ENCODE results near the gene PDE5A.
"Not testable (repeated sequence)": the region's sequence is repeated elsewhere in the genome, so short reads cannot be mapped to it uniquely, and the experiment has no call there.

The PDE5A gene

GRCh38 chr4:119628281-119629141, at the start of gene PDE5A:
PDE5A (minus strand) TSS chr4:119628804; CDS start chr4:119628671, 133 bp downstream.
- DNase-seq: peak; percentile 67 to 78

- no peak for DNase-seq
Measured at GRCh38 chr4:119676101-119676500, 47.5 kb upstream of the PDE5A start.

GRCh38 chr4:119675391-119675790, 46.8 kb upstream of the PDE5A start:
- no peak for DNase-seq

- DNase-seq: no peak
Measured at GRCh38 chr4:119672938-119673337, 44.3 kb upstream of the PDE5A start.

DNA sequence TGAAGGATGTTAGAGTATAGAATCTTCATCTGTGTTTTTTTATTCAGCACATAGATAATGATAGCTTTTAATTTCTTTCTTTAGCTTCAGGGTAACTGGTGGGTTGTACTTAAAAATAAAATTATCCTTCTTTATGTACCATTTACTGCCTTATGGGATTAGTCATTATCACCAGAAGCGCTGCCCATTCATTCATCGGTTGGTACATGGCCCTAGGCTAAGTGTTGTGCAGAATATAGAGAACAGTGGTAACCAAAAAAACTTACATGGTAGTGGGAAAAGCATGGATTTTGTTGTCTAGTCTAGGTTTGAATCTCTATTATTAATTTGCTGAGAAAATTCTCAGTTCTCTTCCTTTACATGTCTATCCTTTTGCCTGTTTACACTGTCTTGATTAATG, 43.5 kb upstream of the PDE5A start:
- DNase-seq: no peak

DNA sequence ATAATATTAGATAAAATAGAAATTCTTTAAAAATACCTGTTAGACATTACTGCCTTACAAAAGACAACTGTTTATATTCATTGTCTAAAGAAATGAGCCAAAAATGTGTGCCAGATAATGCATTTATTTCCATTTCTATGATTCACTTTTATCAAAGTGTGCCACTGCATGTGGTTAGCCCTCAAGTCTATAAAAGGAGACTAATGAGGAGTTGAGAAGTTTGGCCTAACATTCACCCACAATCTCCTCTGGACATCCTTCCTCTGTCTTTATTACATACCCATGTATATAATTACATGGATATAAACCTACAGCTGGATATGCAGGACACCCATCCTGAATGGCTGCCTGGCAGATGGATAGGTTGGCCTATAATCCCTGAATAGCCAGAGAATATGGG, 42.6 kb upstream of the PDE5A start:
- no peak for DNase-seq

DNA sequence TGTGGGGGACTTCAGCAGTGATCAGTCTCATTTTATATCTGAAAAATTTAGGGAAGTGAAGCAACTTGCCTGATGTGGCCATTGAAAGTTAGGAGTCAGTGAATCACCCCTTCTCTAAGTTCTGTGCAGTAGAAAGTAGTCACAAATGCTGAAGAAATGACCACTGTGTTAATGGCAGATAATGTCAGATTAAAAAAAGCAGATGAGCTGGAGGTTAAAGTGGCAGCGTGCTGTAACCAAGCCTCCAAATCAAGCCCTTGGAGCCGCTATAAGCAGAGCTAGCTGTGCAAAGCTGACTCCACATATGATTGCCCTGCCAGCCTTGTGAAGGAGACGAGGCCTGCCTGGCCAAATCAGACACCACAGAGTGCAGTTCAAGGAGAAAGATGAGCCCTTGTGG, 39.2 kb upstream of the PDE5A start:
- DNase-seq: no peak

GRCh38 chr4:119666653-119667091, 38.1 kb upstream of the PDE5A start:
- DNase-seq: no peak

- DNase-seq: no peak
Measured at GRCh38 chr4:119665752-119666151, 37.1 kb upstream of the PDE5A start.

DNA sequence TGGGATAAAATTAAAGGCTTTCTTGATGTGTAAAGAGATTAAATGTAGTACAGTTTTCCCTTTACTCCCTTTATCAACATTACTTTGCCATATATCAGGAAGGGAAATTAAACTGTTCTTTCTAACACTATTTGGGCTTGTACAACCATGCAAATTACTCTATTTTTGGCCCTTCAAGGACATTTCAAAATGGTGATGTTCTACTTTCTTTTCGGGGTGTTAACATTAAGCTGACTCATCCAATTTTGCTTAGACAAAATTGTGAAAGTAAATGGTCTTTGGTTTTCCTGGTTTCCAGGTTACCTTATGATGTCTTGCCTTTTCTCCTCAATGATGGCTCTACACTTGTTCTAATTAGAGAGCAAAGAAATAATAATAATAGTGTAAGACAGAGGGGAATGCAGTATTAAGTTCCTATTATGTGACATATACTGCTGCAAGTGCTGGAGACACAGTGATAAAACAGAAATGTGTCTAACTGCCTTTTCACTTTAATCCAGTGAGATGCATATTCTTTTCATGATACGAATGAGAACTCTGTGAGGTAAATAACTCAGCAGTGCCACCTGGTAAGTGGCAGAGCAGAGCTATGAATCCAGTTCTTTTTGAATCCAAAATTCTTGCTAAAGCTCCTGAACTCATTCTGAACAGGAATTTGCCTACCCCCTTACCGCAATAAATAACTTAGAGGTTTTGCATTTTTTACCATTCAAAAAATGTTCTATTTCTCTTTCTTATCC, 35.7 kb upstream of the PDE5A start:
- no peak for DNase-seq

DNA sequence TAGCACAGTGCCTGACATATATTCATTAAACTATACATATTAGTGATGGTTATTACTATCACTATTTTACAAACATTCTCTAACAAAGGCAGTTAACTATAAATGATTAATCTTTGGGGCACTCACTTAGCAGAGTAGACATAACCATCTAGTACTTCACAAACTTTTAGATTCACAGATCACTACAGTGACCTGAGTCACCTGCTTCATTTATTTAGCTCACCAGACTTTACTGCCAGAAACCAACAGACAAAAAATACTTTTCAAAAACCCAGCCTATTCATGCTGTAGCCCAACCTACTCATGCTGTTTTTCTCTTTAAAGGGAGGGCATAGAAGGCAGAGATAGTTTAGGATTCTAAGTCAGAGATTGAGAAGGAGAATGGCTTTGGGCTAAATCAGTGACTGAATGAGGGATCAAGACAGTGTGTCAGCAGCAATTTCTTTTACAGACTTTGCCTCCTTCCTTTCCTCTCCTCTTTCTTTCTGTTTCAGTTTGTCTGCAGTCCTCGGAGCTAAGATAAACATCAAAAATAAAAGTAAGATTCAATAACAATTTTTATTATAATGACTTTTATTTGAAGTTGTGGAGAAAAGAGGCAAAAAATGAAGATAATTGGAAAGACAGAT, 34.7 kb upstream of the PDE5A start:
- no peak for DNase-seq

- not testable (repeated sequence) for DNase-seq
Measured at GRCh38 chr4:119662612-119663011, 34.0 kb upstream of the PDE5A start.

DNA sequence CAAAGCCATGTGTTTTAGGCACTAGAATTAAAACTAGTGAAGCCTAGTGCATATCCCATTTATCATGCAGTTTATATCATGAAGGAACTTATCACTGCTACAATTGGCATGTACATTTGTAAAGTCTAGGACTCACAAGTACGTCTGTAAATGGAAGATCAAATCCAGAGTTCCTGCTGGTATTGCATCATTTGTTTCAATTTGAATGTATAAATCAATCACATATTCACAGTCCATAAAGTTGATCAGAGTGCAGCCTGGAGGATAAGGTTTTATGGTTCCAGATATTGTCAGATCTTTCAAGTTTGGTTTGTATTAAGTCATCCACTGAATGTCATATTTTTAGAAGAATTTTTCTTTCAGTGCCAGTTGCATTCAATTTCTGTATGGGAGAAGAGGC, 32.6 kb upstream of the PDE5A start:
- DNase-seq: no peak

GRCh38 chr4:119659576-119659975, 31.0 kb upstream of the PDE5A start:
- no peak for DNase-seq

DNA sequence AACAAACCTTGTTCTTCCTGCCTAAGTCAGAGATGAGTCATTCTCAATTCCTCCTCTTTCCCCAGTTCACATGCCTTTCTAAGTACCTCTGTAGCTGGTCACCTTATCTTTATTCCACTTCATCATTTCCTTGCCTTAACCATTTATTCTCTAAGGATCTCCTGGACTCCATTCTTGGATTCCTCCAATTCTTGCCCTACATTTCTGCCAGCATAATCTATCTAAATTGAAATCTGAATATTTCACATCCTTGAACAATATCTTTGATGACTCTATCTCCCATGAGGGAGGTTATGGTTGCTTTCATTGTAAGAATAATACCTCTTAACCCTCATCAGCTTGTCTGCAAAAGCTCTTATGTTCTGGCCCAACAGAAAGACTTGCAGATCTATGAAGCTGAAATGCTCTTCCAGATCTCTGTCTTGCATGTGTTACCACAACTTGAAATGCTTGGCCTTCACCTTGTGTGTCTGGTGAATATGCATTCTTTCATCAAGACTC, 28.6 kb upstream of the PDE5A start:
- DNase-seq: no peak

DNA sequence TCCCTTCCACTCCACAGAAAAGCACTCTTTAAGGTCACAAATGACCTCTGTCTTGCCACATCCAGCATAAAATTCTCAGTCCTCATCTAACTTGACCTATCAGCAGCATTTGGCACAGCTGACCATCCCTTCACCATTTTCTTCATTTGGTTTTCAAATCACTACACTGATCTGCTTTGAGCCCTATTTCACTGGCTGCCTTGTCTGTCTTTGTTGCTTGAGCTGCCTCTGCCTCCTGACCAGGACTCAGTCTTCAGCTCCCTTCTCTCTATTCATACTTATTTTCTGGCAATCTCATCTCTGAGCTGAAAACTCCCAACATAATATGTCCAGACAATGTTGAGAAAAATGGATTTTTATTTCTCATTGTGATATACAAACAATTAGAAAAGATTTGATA, 27.7 kb upstream of the PDE5A start:
- no peak for DNase-seq

GRCh38 chr4:119655111-119655837, 26.7 kb upstream of the PDE5A start:
- DNase-seq: no peak

GRCh38 chr4:119653990-119654389, 25.4 kb upstream of the PDE5A start:
- DNase-seq: no peak

GRCh38 chr4:119652998-119653397, 24.4 kb upstream of the PDE5A start:
- no peak for DNase-seq

GRCh38 chr4:119648398-119648797, 19.8 kb upstream of the PDE5A start:
- DNase-seq: no peak

- no peak for DNase-seq
Measured at GRCh38 chr4:119647558-119647957, 19.0 kb upstream of the PDE5A start.

GRCh38 chr4:119646347-119647071, 17.9 kb upstream of the PDE5A start:
- DNase-seq: no peak
